ENCODE measurements around the gene OGFOD3. TPM values are rescaled to one million over a fixed set of nuclear protein-coding genes. Genes with fewer than 3 reads are reported as not detected.

OGFOD3 gene
- total and polyA plus RNA-seq, 2 experiments from 2014 or later: 9.6 to 24.6 TPM

GRCh38 chr17:82394278-82394677 lies 24.1 kb downstream of the OGFOD3 start (continued):
- TF ChIP-seq CREB1 (CRISPR knock-in tag; IDR thresholded peaks at IDR 0.05; ENCODE audit: low read depth) (no peak), ZNF331 (CRISPR knock-in tag; IDR thresholded peaks at IDR 0.05; ENCODE audit: low read depth) (no peak), NANOG (IDR thresholded peaks at IDR 0.05; ENCODE audit: borderline replicate concordance) (no peak), JUNB (IDR thresholded peaks at IDR 0.05; ENCODE audit: unreplicated experiment) (no peak), EZH2 (IDR thresholded peaks at IDR 0.05; ENCODE audit: low read depth, unreplicated experiment) (no peak), ZNF462 (CRISPR knock-in tag; IDR thresholded peaks at IDR 0.05) (no peak), EZH2phosphoT487 (IDR thresholded peaks at IDR 0.05; ENCODE audit: unreplicated experiment) (no peak)

GRCh38 chr17:82392941-82393340 lies 25.4 kb downstream of the OGFOD3 start:
- ATAC-seq: no peak

More at GRCh38 chr17:82392941-82393340, 25.4 kb downstream of the OGFOD3 start:
- Histone ChIP-seq H2AFZ (no peak overlapping the region), H3K4me3 (no peak overlapping the region), H3K36me3 (ENCODE audit: insufficient read depth) (no peaks in the 10 kb centered on the region), H4K20me1 (replicated peaks; ENCODE audit: insufficient read depth) (no peaks in the 10 kb centered on the region; the same call in 1 of the 2 replicates), H3K27ac (ENCODE audit: low read depth) (no peak overlapping the region), H3K27me3 (ENCODE audit: insufficient read depth) (no peaks in the 10 kb centered on the region), H3K9me2 (ENCODE audit: insufficient read depth) (no peaks in the 10 kb centered on the region), H3K4me2 (no peak overlapping the region), H3K79me2 (replicated peaks; ENCODE audit: insufficient read depth) (no peaks in the 10 kb centered on the region), H3F3A (replicated peaks; ENCODE audit: low read depth) (no peaks in the 10 kb centered on the region), H3K4me1 (ENCODE audit: insufficient read depth) (no peaks in the 10 kb centered on the region)
- no peak for DNase-seq (ENCODE audit: low spot score)
- H3K4me1 Mint-ChIP-seq: no peaks in the 10 kb centered on the region
- TF ChIP-seq POLR2AphosphoS5 (IDR thresholded peaks at IDR 0.05; ENCODE audit: low read depth): no peak
- no peak for TF ChIP-seq EZH2 (IDR thresholded peaks at IDR 0.05; ENCODE audit: low read depth, unreplicated experiment)
- no peak for TF ChIP-seq JUNB (IDR thresholded peaks at IDR 0.05; ENCODE audit: unreplicated experiment)
- no peak for TF ChIP-seq ZNF114 (CRISPR knock-in tag; IDR thresholded peaks at IDR 0.05)
- no peak overlapping the region for H3K4me3 Mint-ChIP-seq
- peaks cover 14% of the 10 kb centered on the region for H3K27me3 Mint-ChIP-seq (ENCODE audit: insufficient read depth, low read depth, poor library complexity)
- no peaks in the 10 kb centered on the region; the same call in 2 of the 3 replicates for H3K36me3 Mint-ChIP-seq (ENCODE audit: low read depth)
- no peaks in the 10 kb centered on the region for H3K9me3 Mint-ChIP-seq
- H3K27ac Mint-ChIP-seq: no peak overlapping the region
